HG02973 (cell line): ENCODE results near the gene ACOT7.

Experiments
- ATAC-seq: cut with Tn5 transposase; IDR thresholded peaks from one replicate; pipeline ENCODE4 v1.9.1; 2021; ENCODE audit warnings: moderate library complexity; ENCODE audit not compliant: unreplicated experiment

The ACOT7 gene

DNA sequence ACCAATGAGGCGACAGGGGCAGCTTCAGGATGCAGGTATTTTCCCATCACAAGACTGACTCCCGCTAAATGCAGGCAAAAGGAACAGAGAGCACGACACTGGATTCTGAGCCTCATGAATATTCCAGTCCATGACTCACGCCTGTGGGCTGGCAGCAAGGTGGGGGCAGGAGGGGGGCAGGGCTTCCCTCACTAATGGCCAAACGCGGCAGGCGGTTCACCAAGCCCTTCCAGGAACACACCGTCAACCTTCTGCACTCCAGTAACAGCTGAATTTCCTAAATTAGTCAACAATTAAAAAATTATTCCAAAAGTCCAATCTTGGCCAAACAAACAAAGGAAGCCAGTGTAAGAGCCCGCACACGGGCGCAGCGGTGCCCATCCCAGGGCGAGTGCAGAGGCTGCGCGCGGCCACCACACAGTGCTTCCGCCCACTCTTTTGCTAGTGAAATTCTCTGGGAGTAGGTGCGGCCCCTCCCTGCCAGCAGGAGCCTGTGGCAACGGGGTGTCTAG, 120.1 kb downstream of the ACOT7 start:
- ATAC-seq = no peak

GRCh38 chr1:6272868-6273267, 120.7 kb downstream of the ACOT7 start:
- ATAC-seq = no peak

DNA sequence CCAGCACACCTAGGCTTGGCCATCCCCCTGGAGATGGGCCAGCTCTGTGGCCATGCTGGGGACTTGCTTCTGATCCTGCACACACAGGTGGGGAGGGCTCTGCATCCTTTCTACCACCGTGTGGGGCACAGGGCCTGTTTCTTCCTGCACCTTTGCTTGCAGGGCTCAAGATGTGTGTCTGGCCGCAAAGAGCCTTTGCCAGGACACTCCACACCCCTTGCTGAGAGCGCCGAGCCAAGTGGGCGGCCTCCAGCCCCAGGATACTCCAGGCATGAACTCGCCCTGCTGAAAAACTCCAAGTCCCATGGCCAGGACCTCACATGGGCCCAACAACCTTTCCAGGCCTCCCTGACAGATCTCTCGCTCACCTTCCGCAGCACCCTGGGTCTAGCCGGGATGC, 121.1 kb downstream of the ACOT7 start:
- ATAC-seq = no peak

GRCh38 chr1:6271554-6271953, 122.0 kb downstream of the ACOT7 start:
- no peak for ATAC-seq

GRCh38 chr1:6271006-6271405, 122.6 kb downstream of the ACOT7 start:
- ATAC-seq = no peak

DNA sequence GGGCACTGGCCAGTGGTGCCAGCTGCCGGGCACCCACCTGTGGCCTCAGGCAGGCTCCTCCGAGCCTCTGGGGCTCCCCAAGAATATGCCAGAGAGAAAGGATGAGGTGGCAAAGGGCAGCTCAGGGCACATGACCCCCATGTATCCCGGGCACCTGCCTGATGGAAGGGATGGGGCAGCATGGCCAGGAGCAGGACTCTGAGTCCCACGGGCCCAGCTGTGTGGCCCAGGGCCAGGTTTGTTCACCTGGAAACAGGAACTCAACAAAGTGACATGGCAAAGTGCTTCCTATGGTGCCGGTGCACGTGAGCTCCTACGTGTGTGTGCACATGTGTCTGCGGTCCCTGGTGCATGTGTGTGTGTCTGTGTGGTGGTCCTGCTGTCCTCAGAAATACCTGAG, 123.2 kb downstream of the ACOT7 start:
- ATAC-seq = no peak

GRCh38 chr1:6269720-6270400, 123.7 kb downstream of the ACOT7 start:
- ATAC-seq = no peak

DNA sequence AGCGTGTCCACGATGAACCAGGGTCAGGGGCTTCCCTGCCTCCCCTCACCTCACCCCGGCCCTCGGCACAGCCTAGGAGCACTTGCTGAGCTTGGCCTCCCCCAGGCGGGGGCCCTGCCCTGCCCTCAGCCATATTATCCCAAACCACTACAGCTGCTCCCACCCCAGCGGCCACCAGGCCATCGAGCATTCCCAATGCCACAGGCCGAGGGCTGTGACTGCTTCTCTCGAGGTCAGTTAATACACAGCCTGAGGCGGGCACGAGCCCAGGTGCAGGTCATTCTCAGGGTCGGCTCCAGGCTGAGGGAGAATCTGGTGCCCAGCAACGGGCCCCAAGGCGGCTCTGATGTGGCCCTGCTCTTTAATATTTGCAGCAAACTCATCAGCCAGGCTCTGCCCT, 124.3 kb downstream of the ACOT7 start:
- ATAC-seq = no peak

GRCh38 chr1:6268415-6268814, 125.2 kb downstream of the ACOT7 start:
- ATAC-seq = no peak

DNA sequence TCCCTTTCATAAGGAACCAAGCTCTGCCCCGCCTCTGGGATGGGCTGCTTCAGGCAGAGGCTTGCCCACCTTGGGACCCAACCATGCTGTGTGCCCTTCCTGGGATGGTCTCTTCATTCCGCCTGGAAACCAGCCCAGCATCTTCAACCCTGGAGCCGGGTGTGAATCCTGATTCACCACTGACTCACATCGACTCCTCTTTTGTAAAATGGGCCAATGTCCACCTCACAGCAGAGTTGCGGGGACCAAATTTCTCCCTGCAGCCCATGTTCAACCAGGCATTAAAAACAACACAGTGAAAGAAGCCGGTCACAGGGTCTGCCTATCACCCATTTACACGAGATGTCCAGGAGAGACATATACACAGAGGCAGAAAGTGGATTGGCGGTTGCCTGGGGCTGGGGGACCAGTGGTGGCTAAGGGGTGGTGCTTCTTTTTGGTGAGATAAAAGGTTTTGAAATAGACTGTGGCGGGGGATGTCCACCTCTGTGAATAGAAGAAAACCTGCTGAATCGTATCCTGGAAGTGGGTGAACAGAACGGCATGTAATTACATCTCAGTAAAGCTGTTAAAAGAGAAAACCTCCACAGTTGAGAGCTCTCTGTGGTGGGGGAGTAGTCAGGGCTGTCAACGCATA, 125.8 kb downstream of the ACOT7 start:
- no peak for ATAC-seq

- ATAC-seq = no peak
These were observed 126.9 kb downstream of the ACOT7 start for GRCh38 chr1:6266641-6267040.

GRCh38 chr1:6265151-6265550, 128.4 kb downstream of the ACOT7 start:
- no peak for ATAC-seq

- ATAC-seq = no peak
These were observed 129.9 kb downstream of the ACOT7 start for GRCh38 chr1:6263716-6264115.

DNA sequence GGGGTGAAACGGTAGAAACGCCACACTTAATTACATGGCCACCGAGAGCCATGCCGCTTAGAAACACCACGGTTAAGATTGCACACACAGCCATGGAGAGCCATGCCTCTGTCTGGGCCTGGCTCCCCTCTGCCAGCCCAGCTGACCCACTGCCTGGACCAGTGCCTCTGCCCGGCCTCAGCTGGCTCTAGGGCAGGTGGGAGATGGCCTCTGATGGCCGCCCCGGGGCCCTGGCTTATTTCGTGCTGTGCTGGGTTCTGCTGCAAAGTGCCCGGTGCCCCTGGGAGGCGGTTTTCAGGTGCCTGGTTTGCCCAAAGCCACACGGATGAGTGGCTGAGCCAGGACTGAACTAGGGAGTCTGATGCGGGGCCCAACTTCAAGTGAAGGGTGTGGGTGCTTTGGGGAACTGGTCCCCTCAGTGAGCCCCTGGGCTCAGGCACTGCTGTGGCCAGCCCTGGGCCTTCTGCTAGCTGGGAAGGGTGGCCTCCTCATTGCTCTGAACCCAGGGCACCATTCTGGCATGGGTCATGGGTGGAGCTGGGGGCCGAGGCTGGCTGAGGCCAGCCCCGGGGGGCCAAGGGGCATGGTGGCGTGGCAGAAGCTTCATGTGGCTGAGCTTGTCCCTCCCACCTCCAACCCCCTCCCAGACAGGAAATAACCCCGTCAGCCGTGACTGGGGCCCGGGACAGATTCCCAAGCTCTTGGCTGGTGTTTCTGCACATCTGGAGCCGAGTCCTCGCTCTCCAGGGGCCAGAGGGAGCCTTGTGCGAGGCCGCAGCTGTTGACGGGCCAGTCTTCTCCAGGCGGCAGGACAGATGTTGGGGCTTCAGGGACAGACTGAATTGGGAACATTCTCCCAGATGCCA, 130.8 kb downstream of the ACOT7 start:
- ATAC-seq = no peak

- ATAC-seq = no peak
These were observed 132.0 kb downstream of the ACOT7 start for GRCh38 chr1:6261615-6261995.

- ATAC-seq = no peak
These were observed 132.5 kb downstream of the ACOT7 start, which contains the start of gene GPR153 for GRCh38 chr1:6260961-6261614. Gene GPR153 (minus strand): TSS chr1:6261098. CDS start chr1:6254905, 6,193 bp downstream.

DNA sequence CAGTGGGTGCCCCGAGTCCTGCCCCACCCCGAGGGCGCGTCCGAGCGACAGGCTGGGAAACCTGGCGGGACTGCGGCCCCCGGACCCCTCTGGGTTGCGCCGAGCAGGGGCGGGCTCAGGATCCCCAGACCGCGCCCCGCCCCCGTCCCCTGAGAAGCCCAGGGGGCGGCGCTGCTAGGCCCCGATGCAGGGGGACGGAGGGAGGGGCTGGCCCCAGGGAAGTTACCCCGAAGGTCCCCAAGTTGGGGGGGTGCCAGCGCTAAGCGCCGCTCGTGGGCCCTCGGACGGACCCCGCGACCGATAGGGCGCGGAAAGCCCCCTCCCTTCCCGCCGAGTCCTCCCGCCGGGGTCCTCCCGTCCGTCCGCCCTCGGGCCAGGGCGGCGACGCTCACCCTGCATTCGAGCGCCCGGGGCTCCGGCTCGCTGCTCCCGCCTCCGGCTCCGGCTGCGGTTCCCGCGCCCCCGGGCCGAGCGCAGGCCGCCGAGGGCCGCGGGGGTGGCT, 133.1 kb downstream of the ACOT7 start:
- no peak for ATAC-seq

DNA sequence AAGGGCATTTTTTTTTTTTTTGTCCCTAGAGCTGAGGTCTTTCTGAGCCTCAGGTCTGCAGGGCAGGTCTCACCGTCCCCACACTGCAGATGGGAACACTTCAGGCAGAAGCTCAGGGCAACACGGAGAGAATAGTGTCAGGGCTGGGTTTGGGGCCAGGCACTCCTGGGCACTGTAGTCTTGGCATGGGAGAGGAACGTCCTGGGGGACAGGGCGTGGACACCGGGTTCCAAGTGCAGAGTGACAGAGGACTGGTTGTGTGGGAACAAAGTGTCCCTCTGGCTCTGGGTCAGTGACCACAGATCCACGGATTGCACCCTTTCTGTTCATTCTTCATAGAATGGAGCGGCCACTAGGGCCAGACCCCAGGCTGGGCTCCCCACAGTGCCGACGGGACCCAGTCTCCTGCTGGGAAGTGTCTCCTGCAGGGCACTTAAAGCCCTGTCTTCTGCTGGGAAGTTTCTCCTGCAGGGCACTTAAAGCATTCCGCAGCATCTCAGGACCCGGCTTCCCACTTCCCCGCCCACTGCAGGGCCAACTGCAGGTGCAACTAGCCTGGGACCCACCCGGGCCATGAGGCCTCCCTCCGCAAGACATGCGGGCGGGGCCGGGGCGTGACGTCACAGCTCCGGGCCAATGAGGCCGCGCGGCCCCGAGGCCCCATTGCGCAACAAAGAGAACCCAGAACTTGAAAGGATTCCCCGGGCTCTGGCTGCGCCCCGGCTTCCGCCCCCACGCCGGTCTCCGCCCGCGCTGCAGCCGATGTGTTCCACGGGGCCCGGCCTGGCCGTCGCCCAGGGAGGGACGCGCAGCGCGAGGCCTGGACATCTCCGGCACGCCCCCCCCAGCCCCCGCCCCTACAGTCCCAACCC, 133.8 kb downstream of the ACOT7 start:
- peak; percentile 45 for ATAC-seq

DNA sequence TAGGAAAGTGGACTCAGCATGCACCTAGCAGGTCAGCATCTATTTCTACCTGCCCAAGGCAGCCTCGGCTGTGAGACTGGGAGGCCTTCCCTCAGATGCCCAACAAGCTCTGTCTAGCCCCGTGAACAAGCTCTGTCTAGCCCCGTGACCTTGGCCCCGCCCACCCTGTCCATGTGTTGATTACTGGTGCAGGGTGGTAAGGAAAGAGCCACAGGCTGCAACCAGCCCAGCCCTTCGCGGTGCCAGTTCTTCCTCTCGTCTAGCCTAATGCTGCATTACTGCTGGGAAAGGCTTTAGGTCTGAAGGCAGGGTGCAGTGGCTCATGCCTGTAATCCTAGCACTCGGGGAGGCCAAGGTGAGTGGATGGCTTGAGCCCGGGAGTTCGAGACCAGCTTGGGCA, 134.9 kb downstream of the ACOT7 start:
- no peak for ATAC-seq

GRCh38 chr1:6257541-6258069, 136.0 kb downstream of the ACOT7 start:
- no peak for ATAC-seq
